ENCODE data around the gene TMTC4. TPM values are rescaled to one million over a fixed set of nuclear protein-coding genes. Genes with fewer than 3 reads are reported as not detected.
A peak's percentile ranks its signal among the peaks of the same experiment; 100 is the strongest.

Gene TMTC4
- total and polyA plus RNA-seq, 2 of the 4 experiments (the other 2 are of a cell fraction), result 8.4 to 14.3 TPM

DNA sequence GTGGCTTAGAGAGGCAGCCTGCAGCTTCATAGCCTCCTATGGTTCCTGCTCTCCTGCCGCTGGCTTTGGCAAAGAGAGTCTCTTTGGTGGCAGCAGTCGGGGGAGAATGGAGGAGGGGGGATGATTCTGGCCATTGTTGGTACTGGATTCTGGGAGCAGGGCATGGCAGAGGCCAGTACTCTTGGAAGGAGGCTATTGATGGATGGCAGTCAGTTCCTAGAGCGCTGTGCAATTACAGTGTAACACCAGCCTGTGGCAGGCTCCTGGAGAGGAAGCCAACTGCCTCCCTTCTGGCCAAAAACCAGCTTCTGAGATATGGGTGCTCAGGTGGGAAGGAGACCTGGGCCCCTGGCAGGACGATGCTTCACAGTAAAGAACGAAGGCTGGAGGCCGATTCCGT is 47.9 kb upstream of the TMTC4 start:
- H3K9me1 ChIP-seq (ENCODE audit: insufficient read depth, low read length), result no peaks in the 10 kb centered on the region
- no TSS peak for BruUV-seq (replicated peaks)
- no peaks in the 10 kb centered on the region for H3K4me1 ChIP-seq (ENCODE audit: control insufficient read depth, insufficient read depth, low read length)
- no peaks in the 10 kb centered on the region for H4K20me1 ChIP-seq (ENCODE audit: insufficient read depth, low read length)
- H3K18ac ChIP-seq (ENCODE audit: low read depth, low read length), result no peak overlapping the region
- H3K36me3 ChIP-seq (ENCODE audit: control insufficient read depth, insufficient read depth, low read length), result no peaks in the 10 kb centered on the region
- 0 out of 2 replicates have a peak, but pooled peaks cover under 1% of the 10 kb centered on the region for H3K9me3 ChIP-seq (ENCODE audit: control insufficient read depth, insufficient read depth, low read length)
- no peak for DNase-seq
- no peak overlapping the region for H2BK120ac ChIP-seq (ENCODE audit: low read depth, low read length)
- no peaks in the 10 kb centered on the region for H3K79me1 ChIP-seq (ENCODE audit: low read depth in 1 of 2, low read length in 2 of 2)
- peak; percentile 37 for ATAC-seq (ENCODE audit: low read depth)
- no peak overlapping the region for H4K91ac ChIP-seq (ENCODE audit: insufficient read depth, low read depth, low read length)
- peaks cover 3% of the 10 kb centered on the region for H3K27me3 ChIP-seq (ENCODE audit: control insufficient read depth, insufficient read depth, low read length)
- H2AK9ac ChIP-seq (replicated peaks; ENCODE audit: low read depth, low read length, poor library complexity), result no peak overlapping the region
- no peak overlapping the region for H2AFZ ChIP-seq (replicated peaks; ENCODE audit: low read length, poor library complexity)
- intact Hi-C loops (cut with micrococcal nuclease) (loop anchor here (1.0 to 2.0 kb wide), 3 partner anchors 266 to 405 kb away; no protein-coding TSS in a partner anchor), in situ Hi-C loops (cut with MboI; ENCODE audit: low sequenced_read_pairs) (no loop called here), dilution Hi-C loops (cut with HindIII; ENCODE audit: low sequenced_read_pairs, unreplicated experiment) (no loop called here)
- H3K23ac ChIP-seq (ENCODE audit: low read depth, low read length), result no peak overlapping the region
- H2BK15ac ChIP-seq (ENCODE audit: low read depth, low read length), result no peak overlapping the region
- H3K4ac ChIP-seq (ENCODE audit: low read depth, low read length), result no peak overlapping the region
- no peak overlapping the region for H3K9ac ChIP-seq (ENCODE audit: low read depth, low read length)
- H3K14ac ChIP-seq (replicated peaks; ENCODE audit: low read depth, low read length), result no peak overlapping the region
- H3K56ac ChIP-seq (ENCODE audit: extremely low read depth, insufficient read depth, low read length), result no peak overlapping the region
- no peak overlapping the region for H2BK5ac ChIP-seq (ENCODE audit: low read depth, low read length, poor library complexity, severe bottlenecking)
- WGBS, 2 experiments (ENCODE audit: extremely low coverage in 2 of 2, insufficient read length in 1 of 2), result 60% methylated on average over 3 of the region's 7 CpGs; no CpG with 5 or more reads in 1 of the 2 experiments
- TF ChIP-seq CHD1 (IDR thresholded peaks at IDR 0.05; ENCODE audit: low read depth, low read length), result no peak
- CTCF ChIA-PET, result interaction anchor here (0.6 to 1.3 kb wide), 12 partner anchors 10 to 401 kb away, joined by 3 to 6 read pairs (median 3); no protein-coding TSS in a partner anchor
- no peak overlapping the region for H4K8ac ChIP-seq (ENCODE audit: low read depth in 2 of 2, low read length in 2 of 2)
- POLR2A ChIA-PET (ENCODE audit: unreplicated experiment), result no interaction called here
- H2AK5ac ChIP-seq (ENCODE audit: low read depth, low read length), result no peak overlapping the region
- no peak overlapping the region for H3K27ac ChIP-seq (ENCODE audit: insufficient read depth, low read length)
- H4K5ac ChIP-seq (ENCODE audit: low read depth, low read length), result no peak overlapping the region
- no peak overlapping the region for H3K4me2 ChIP-seq (ENCODE audit: low read depth, low read length)
- H3K4me3 ChIP-seq (ENCODE audit: insufficient read depth, low read depth, low read length), result no peak overlapping the region
- H2BK20ac ChIP-seq (ENCODE audit: low read depth, low read length), result no peak overlapping the region

Data from IMR-90 (cell line).